NCI-H345 (cell line): ENCODE measurements around the gene NCR2.

Source experiments
- DNase-seq: peaks from one replicate; lab custom pipeline; 2025; lab: John Stamatoyannopoulos, UW

NCR2 gene

GRCh38 chr6:41331401-41332150 is 3.8 kb upstream of the NCR2 start:
- no peak for DNase-seq

DNA sequence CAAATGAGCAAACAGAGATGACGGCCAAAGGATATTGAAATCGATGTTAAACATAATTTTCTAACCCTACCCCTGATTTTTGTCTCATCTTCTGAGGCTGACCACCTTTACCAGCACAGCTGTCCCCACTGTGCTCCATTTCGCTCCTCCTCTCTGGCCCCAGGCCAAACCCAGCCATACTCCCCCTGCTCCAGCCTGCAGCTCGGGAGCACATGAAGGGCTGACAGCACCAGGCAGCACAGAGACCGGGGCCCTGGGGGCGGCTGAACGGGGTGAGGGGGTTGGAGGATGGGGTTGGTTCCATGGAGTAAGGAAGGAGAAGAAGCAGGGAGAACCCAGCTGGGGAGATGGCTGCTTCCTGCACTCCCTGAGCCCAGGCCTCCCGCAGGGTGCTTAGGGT is 3.2 kb upstream of the NCR2 start:
- DNase-seq: no peak

DNA sequence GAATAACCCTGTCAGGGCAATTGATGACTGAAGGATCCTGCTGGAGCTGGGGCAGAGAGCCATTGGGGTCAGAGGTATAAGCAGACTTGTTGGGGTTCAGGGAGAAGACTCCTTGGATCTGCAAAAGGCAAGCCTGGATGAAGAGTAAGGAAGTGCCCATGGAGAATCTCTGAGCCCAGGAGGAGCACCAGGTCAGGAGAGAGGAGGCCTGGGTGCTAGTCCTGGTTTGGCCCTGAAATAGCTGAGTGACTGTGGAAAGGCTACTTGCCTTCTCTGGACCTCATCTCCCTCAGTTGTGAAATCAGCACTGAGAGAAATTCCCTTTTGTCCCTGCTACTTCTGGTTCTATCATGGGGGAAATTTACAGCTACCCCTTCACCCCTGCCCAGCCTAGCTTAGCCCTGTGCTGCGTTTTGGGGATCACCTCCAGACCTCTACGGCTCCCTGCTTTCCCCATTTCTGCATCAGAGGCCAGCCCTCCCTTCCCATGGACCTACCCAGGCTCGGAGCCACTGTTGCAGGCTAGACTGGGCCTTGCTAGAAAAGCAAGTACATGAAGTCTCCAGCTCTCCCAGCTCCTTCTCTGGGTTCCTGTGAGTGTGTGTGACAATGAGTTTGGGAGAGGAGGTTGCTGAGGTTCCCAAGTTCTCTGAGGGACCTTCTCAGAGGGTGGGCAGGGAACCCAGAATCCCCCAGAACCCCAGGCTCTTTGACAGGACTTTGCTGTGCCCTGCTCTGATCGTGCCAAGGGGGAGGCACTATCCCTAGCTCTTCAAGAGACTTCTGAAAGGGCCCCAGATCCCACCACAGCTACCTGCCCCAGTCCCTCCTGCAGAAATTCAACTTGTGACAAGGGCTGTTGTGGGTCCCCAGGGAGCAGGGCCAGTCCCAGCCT is 2.3 kb upstream of the NCR2 start:
- DNase-seq: no peak

GRCh38 chr6:41334482-41335040 is 847 bp upstream of the NCR2 start:
- no peak for DNase-seq

DNA sequence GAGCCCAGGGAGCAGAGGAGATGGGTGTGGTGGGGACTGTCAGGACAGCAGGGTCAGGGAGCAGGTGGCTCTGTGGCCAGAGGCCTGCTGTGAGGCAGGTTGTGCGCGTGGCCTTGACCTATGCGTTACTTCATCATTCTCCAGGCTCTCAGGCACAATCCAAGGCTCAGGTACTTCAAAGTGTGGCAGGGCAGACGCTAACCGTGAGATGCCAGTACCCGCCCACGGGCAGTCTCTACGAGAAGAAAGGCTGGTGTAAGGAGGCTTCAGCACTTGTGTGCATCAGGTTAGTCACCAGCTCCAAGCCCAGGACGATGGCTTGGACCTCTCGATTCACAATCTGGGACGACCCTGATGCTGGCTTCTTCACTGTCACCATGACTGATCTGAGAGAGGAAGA is 535 bp downstream of the NCR2 start:
- no peak for DNase-seq

GRCh38 chr6:41336824-41337223 is 1.4 kb downstream of the NCR2 start:
- DNase-seq: peak; percentile 40

GRCh38 chr6:41337709-41338108 is 2.3 kb downstream of the NCR2 start:
- no peak for DNase-seq

GRCh38 chr6:41338659-41339058 is 3.3 kb downstream of the NCR2 start:
- DNase-seq: no peak

- DNase-seq: no peak
Observed at GRCh38 chr6:41341580-41341979, 6.2 kb downstream of the NCR2 start.

DNA sequence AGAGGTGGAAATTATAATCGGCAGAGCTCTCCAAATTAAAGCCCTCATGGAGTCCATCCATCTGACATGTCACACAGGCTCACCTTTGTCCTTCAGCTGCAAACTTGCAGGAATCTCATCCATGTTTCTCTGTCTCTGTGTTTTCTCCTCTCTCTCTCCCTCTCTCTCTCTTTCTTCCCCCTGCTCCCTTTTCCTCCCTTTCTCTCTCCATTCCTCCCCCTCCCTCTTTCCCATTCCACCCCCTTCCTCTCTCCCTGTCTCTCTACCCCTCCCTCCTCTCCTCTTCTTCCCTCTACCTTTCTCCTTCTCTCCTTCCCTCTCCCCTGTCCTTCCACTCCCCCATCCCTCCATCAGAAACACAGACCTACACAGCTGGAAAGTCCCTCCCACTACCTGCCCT is 6.8 kb downstream of the NCR2 start:
- no peak for DNase-seq

DNA sequence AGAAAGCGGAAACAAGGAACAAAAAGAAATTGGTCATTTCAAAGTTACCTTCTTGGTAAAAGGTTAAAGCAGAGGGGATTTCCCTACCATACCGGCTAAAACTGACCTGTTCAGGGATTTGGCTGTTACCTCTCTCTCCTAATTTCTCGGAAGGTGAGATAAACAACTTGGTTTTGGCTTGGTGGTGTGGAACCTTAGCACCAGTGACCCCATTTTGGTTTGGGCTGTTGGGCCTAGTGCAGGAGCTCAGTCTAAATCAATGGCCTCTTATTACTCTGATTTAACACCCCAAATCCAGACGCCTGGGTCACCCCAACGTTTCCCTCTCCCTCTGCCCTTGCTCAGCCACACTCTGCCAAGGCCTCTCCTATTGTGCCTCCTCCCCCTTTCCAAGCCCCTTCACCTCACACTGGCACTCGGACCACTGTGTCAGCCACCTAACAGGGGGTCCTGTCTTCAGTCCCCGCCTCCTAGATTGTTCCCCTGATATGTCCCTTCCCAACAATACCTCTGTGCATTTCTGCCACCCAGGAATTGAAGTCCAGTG is 8.3 kb downstream of the NCR2 start:
- no peak for DNase-seq

DNA sequence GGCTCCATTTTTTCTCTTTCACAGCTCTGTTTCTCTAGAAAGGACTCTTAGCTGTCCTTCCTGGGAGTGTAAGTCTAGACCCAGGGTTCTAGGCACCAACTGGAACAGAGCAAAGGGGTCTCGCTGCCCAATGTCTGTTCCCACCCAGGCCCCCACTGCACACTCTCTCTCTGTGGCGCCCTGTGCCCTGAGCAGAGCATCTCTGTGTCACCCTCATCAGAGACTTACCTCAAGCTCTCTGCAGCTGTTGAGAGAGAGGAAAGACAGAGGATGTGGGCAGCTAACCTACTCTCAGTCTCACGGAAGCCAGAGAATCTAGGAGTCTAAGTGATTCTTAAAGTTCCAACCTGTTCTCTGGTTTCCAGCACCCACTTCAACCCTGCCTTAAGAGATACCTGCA is 9.5 kb downstream of the NCR2 start:
- no peak for DNase-seq

DNA sequence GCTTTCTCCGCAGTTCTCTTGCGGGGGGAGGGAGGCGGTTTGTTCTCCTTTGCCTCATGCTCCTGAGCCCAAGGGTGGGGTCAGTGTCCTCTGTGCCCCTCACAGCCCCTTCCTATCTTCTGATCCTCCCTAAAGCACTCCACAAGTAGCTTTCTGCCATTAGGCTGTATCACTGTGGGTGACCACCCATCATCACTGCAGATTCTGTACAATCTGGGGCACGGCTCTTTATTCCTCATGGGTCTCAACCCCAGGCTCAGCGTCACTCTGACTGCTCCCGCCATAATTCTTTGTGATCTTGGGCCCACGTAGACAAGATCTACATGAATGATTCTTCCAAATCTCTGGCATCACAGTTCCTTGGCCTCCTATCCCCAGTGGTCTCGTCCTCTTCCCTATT is 10.5 kb downstream of the NCR2 start:
- DNase-seq: no peak

- DNase-seq: no peak
Observed at GRCh38 chr6:41346441-41346840, 11.0 kb downstream of the NCR2 start.

GRCh38 chr6:41347378-41348050 is 12.1 kb downstream of the NCR2 start:
- DNase-seq: no peak

DNA sequence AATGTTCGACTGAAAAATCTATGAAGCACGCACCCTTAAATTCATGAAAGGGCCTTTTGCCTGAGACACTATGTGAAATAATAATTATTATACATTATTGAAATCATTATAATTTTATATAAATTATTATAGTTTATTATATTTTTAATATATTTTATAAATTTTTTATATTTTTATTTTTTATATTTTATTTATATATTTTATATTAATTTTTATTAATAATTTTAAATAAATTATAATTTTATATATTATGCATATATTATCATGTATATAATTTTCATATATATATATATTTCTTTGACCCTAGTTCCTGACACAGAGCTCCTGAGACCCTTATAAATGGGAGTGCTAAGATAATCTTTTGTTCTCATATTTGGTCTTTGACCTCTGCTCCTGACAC is 13.5 kb downstream of the NCR2 start:
- no peak for DNase-seq

DNA sequence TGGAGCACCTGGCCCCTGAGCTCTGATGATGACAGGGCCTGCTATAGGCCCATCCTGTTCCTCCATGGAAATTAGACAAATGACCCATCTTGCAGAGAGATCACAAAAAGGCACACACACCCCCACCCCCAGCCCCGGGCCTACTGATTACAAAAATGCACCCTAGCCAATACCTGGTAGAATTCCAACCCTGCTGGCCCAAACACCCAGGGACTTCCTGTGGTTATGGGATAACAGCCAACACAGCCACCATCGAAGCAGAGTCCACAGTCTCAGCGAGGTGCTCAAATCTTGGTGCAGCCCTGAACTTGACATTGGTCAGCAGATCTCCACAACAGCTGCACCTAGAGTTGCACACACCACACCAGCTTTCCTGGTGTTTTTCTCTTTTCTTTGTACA is 17.0 kb downstream of the NCR2 start:
- no peak for DNase-seq

- no peak for DNase-seq
Observed at GRCh38 chr6:41352907-41353306, 17.5 kb downstream of the NCR2 start.

- DNase-seq: no peak
Observed at GRCh38 chr6:41353333-41353732, 17.9 kb downstream of the NCR2 start.

DNA sequence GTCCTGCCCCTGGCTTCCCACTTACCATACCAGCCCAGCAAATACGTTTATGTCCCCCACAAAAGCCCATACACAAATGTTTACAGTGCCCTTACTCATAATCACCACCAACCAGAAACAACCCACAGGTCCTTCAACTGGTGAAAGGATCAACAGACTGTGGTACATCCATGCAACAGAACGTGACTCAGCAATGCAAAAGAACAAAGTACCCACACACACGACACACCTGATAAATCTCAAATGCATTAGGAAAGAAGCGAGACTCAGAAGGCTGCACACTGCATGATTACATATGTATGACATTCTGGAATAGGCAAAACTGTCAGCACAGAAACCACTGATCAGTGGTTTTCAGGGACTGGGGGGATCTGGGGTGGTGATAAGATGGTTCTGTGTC is 20.5 kb downstream of the NCR2 start:
- no peak for DNase-seq

GRCh38 chr6:41356825-41357224 is 21.4 kb downstream of the NCR2 start:
- DNase-seq: no peak

DNA sequence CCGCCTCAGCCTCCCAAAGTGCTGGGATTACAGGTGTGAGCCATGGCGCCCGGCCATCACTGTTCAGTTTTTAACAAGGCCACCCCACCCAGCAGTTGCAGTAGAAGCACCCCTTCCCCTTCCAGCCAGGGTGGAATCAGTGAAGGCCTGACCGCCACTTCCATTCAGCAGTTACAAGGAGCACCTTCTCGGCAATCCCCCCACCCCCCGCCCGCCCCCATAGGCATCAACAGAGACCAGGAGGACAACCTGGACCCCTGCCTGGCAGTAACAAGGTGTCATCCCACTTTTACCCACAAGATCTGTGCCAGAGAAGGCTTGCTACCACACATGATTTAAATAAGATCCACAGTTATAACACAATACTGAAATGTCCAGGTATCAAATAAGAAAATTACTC is 23.1 kb downstream of the NCR2 start:
- no peak for DNase-seq
